Stimulated activated naive CD4-positive, alpha-beta T cell treated with Interleukin-2 at 50 U/mL for 16 hours (primary cell): ENCODE results near the gene ATXN10.
"Not testable (repeated sequence)": the region's sequence is repeated elsewhere in the genome, so short reads cannot be mapped to it uniquely, and the experiment has no call there.

Experiments used
- DNase-seq: peaks from one replicate; lab custom pipeline; 2025; lab: John Stamatoyannopoulos, UW

ATXN10 gene

GRCh38 chr22:45784357-45785277, 113.0 kb downstream of the ATXN10 start:
- DNase-seq = no peak

- no peak for DNase-seq
Observed at GRCh38 chr22:45785458-45785857, 113.8 kb downstream of the ATXN10 start.

GRCh38 chr22:45786726-45787125, 115.1 kb downstream of the ATXN10 start:
- DNase-seq = no peak

GRCh38 chr22:45787759-45788158, 116.1 kb downstream of the ATXN10 start:
- no peak for DNase-seq

GRCh38 chr22:45788522-45788921, 116.9 kb downstream of the ATXN10 start:
- DNase-seq = no peak

- no peak for DNase-seq
Observed at GRCh38 chr22:45790401-45790800, 118.8 kb downstream of the ATXN10 start.

- no peak for DNase-seq
Observed at GRCh38 chr22:45793161-45793560, 121.5 kb downstream of the ATXN10 start.

GRCh38 chr22:45793892-45794291, 122.3 kb downstream of the ATXN10 start:
- DNase-seq = no peak

- not testable (repeated sequence) for DNase-seq
Observed at GRCh38 chr22:45796009-45796408, 124.4 kb downstream of the ATXN10 start.

GRCh38 chr22:45799291-45799690, 127.7 kb downstream of the ATXN10 start:
- DNase-seq = no peak

- DNase-seq = no peak
Observed at GRCh38 chr22:45802054-45802453, 130.4 kb downstream of the ATXN10 start.

- no peak for DNase-seq
Observed at GRCh38 chr22:45804319-45804985, 132.8 kb downstream of the ATXN10 start.

GRCh38 chr22:45804986-45805325, 133.3 kb downstream of the ATXN10 start:
- DNase-seq = no peak

GRCh38 chr22:45805413-45805812, 133.8 kb downstream of the ATXN10 start:
- DNase-seq = no peak

GRCh38 chr22:45807156-45807915, 135.7 kb downstream of the ATXN10 start:
- DNase-seq = no peak

GRCh38 chr22:45812910-45813309, 141.3 kb downstream of the ATXN10 start:
- no peak for DNase-seq

- no peak for DNase-seq
Observed at GRCh38 chr22:45814198-45814597, 142.6 kb downstream of the ATXN10 start.

- DNase-seq = no peak
Observed at GRCh38 chr22:45816776-45817175, 145.1 kb downstream of the ATXN10 start.

GRCh38 chr22:45817745-45818423, 146.2 kb downstream of the ATXN10 start:
- DNase-seq = no peak

GRCh38 chr22:45818424-45819085, 146.9 kb downstream of the ATXN10 start:
- no peak for DNase-seq

GRCh38 chr22:45819305-45819704, 147.7 kb downstream of the ATXN10 start:
- DNase-seq = no peak

GRCh38 chr22:45823336-45823735, 151.7 kb downstream of the ATXN10 start:
- DNase-seq = no peak
